Left lung (tissue), 10 donors: Measurements from ENCODE around the gene NMBR. TPM values are rescaled to one million over a fixed set of nuclear protein-coding genes. Genes with fewer than 3 reads are reported as not detected.
"Not testable (repeated sequence)": the region's sequence is repeated elsewhere in the genome, so short reads cannot be mapped to it uniquely, and the experiment has no call there.

ENCODE experiments used
- ATAC-seq: fragments of 200-7000 bp; cut with Tn5 transposase; one replicate; pipeline ENCODE4 v1.9.1; 2020; ENCODE audit warnings: moderate library complexity
- DNase-seq, 4 donors: peaks; one replicate each; pipeline ENCODE4 v3.0.0-alpha.2; 2013 to 2020
- H3K27ac ChIP-seq, 2 donors: fragments of 200-600 bp; sonication (generic) in 1 of 2; one replicate each; pipeline versions ENCODE4 v1.5.0 to v1.8.0; 2020 to 2021
- H3K27me3 ChIP-seq, 2 donors: fragments of 200-600 bp; sonication (generic) in 1 of 2; one replicate each; pipeline versions ENCODE4 v1.5.0 to v1.8.0; 2020 to 2021
- H3K36me3 ChIP-seq, 2 donors: fragments of 200-600 bp; sonication (generic) in 1 of 2; one replicate each; pipeline versions ENCODE4 v1.5.0 to v1.8.0; 2020 to 2021
- H3K4me1 ChIP-seq, 2 donors: fragments of 200-600 bp; one replicate each; pipeline ENCODE4 v1.8.0; 2021
- H3K4me3 ChIP-seq, 2 donors: fragments of 200-600 bp; sonication (generic) in 1 of 2; one replicate each; pipeline versions ENCODE4 v1.5.0 to v1.8.0; 2020 to 2021; ENCODE audit warnings: mild to moderate bottlenecking in 1 of 2
- H3K9me3 ChIP-seq, 2 donors: fragments of 200-600 bp; sonication (generic) in 1 of 2; one replicate each; pipeline versions ENCODE4 v1.5.0 to v1.8.0; 2020 to 2021
- intact Hi-C, 2 donors: fragments of 100-400 bp; cut with DNase I; formaldehyde crosslinking; loops; one replicate each; pipeline versions ENCODE4 v1.11.2 to v1.14.2; 2022
- polyA plus RNA-seq, 6 donors: library from polyadenylated mRNA; unstranded; fragments of 120-200 nt; gene quantifications; one replicate each; pipeline ENCODE4 v1.2.1, GENCODE V29; 2013; ENCODE audit not compliant: insufficient read length in 6 of 6
- total RNA-seq, 2 donors: library from RNA; stranded (reverse); fragmentation: NEBNext Ultra II Directional; extraction: Animal tissue kit (Norgen Biotek cat#: 25700); gene quantifications; one replicate each; pipeline ENCODE4 v1.2.1, GENCODE V29; 2021
- TF ChIP-seq, protein P1 (sequence below), 2 donors: fragments of 200-600 bp; sonication (generic) in 1 of 2; IDR thresholded peaks; one replicate each; pipeline versions ENCODE4 v1.5.0 to v1.8.0; 2021; ENCODE audit warnings: antibody characterized with exemption in 2 of 2
- donor health status: DM: no; HTN: yes; CAD: no.
- donor health status: DM: no; HTN: no; CAD: no.

The NMBR gene
- total and polyA plus RNA-seq, 8 donors = 0.20 to 0.58 (median 0.26) TPM; not detected in 2

DNA sequence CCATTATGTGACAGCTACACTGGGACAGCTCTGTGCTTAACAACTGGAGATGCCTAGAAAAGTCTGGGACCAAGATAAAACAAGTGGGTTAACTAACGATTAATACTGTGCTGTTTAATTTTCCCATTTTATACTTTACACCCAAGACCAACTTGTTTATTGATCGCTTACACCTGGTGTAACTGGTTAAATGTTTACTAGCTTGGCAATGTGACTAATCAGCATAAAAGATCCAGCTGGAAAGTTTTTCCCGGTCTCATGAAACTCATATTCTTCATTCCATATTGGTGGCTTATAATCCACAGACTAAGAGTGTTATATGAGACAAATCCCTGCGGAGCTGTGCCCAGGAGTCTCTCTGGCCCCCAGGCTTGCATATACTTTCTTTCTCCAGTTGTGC is 115.9 kb downstream of the NMBR start:
- no peak for DNase-seq
- H3K36me3 ChIP-seq = no peaks in the 10 kb centered on the region
- H3K4me1 ChIP-seq = no peaks in the 10 kb centered on the region
- TF ChIP-seq, protein P1, sequence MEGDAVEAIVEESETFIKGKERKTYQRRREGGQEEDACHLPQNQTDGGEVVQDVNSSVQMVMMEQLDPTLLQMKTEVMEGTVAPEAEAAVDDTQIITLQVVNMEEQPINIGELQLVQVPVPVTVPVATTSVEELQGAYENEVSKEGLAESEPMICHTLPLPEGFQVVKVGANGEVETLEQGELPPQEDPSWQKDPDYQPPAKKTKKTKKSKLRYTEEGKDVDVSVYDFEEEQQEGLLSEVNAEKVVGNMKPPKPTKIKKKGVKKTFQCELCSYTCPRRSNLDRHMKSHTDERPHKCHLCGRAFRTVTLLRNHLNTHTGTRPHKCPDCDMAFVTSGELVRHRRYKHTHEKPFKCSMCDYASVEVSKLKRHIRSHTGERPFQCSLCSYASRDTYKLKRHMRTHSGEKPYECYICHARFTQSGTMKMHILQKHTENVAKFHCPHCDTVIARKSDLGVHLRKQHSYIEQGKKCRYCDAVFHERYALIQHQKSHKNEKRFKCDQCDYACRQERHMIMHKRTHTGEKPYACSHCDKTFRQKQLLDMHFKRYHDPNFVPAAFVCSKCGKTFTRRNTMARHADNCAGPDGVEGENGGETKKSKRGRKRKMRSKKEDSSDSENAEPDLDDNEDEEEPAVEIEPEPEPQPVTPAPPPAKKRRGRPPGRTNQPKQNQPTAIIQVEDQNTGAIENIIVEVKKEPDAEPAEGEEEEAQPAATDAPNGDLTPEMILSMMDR (IDR thresholded peaks at IDR 0.05) = no peak
- peaks cover 0 to 15% of the 10 kb centered on the region in 2 donors for H3K9me3 ChIP-seq
- no peak for ATAC-seq
- intact Hi-C loops = no loop called here
- H3K27ac ChIP-seq = no peak overlapping the region
- H3K4me3 ChIP-seq = no peak overlapping the region
- no peaks in the 10 kb centered on the region for H3K27me3 ChIP-seq

DNA sequence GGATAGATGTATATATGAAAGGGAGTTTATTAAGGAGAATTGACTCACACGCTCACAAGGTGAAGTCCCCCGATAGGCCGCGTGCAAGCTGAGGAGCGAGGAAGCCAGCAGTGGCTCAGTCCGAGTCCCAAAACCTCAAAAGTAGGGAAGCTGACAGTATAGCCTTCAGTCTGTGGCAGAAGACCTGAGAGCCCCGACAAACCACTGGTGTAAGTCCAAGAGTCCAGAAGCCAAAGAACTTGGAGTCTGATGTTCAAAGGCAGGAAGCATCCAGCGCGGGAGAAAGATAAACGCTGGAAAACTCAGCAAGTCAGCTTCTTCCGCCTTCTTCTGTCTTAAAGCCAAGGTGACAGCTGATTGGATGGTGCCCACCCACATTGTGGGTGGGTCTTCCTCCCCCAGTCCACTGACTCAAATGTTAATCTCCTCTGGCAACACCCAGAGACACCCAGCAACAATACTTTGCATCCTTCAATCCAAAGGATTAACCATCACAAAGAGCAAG is 116.8 kb downstream of the NMBR start:
- Histone ChIP-seq H3K27ac (no peak overlapping the region), H3K9me3 (peaks cover 0 to 15% of the 10 kb centered on the region in 2 donors), H3K36me3 (no peaks in the 10 kb centered on the region), H3K4me3 (no peak overlapping the region), H3K27me3 (no peaks in the 10 kb centered on the region), H3K4me1 (no peaks in the 10 kb centered on the region)
- intact Hi-C loops = no loop called here
- TF ChIP-seq, protein P1 (IDR thresholded peaks at IDR 0.05) = no peak
- DNase-seq (peak in 1 of 4 donors; percentile 25), ATAC-seq (no peak)

DNA sequence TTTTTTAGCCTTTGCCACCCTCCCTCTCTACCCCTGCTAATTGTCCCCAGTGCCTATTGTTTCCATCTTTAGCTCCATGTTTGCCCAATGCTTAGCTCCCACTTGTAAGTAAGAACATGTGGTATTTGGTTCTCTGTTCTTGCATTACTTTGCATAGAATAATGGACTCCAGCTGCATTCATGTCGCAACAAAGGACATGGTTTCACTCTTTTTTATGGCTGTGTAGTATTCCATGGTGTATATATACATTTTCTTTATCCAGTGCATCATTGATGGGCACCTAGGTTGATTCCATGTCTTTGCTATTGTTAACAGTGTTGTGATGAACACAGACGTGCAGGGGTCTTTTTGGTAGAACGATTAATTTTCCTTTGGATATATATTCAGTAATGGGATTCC is 118.4 kb downstream of the NMBR start:
- TF ChIP-seq, protein P1 (IDR thresholded peaks at IDR 0.05) = no peak
- no peaks in the 10 kb centered on the region for H3K36me3 ChIP-seq
- H3K27me3 ChIP-seq = no peaks in the 10 kb centered on the region
- intact Hi-C loops = no loop called here
- H3K4me3 ChIP-seq = no peak overlapping the region
- no peaks in the 10 kb centered on the region for H3K4me1 ChIP-seq
- peaks cover 0 to 15% of the 10 kb centered on the region in 2 donors for H3K9me3 ChIP-seq
- DNase-seq = no peak
- ATAC-seq = no peak
- no peak overlapping the region for H3K27ac ChIP-seq

DNA sequence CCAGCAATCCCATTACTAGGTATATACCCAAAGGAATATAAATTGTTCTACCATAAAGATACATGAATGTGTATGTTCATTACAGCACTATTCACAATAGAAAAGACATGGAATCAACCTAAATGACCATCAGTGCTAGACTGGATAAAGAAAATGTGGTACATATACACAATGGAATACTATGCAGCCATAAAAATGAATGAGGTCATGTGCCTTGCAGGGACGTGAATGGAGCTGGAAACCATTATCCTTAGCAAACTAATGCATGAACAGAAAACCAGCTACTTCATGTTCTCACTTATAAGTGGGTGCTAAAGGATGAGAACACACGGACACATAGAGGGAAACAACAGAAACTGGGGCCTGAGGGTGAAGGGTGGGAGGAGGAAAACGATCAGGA is 119.1 kb downstream of the NMBR start:
- H3K4me3 ChIP-seq, intact Hi-C loops, ATAC-seq, H3K4me1 ChIP-seq, H3K36me3 ChIP-seq, DNase-seq, H3K27me3 ChIP-seq, H3K27ac ChIP-seq: not testable (repeated sequence)
- H3K9me3 ChIP-seq = peaks cover 0 to 15% of the 10 kb centered on the region in 2 donors

DNA sequence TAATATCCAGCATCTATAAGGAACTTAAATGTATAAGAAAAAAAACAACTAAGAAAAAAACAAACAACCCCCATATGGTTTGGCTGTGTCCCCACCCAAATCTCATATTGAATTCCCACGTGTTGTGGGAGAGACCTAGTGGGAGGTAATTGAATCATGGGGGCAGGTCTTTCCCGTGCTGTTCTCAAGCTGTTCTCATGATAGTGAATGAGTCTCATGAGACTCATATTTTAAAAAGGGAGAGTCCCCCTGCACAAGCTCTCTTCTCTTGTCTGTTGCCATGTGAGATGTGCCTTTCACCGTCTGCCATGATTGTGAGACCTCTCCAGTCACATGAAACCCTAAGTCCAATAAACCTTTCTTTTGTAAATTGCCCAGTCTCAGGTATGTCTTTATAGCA is 119.8 kb downstream of the NMBR start:
- Histone ChIP-seq H3K27me3 (no peaks in the 10 kb centered on the region), H3K27ac (no peak overlapping the region), H3K4me3 (no peak overlapping the region), H3K4me1 (no peaks in the 10 kb centered on the region), H3K36me3 (no peaks in the 10 kb centered on the region), H3K9me3 (peaks cover 0 to 15% of the 10 kb centered on the region in 2 donors)
- intact Hi-C loops = no loop called here
- ATAC-seq = no peak
- TF ChIP-seq, protein P1 (IDR thresholded peaks at IDR 0.05) = no peak
- DNase-seq = no peak

DNA sequence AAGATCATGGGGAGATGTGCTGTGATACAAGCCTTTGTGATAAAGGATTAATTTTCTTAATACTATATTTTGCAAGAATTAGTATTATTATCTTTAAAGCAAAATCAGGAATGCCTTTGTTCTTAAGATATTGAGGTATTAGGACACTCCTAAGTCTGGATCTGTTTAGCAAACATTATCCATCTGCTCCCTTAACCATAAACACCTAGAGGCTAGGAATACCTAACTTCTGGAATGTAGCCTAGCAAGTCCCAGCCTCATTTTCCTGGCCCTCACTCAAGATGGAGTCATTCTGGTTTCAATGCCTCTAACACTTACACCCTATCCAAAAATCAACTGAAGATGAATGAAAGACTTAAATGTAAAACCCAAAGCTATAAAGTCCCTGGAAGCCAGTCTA is 120.5 kb downstream of the NMBR start:
- H3K4me3 ChIP-seq = no peak overlapping the region
- DNase-seq = no peak
- TF ChIP-seq, protein P1 (IDR thresholded peaks at IDR 0.05) = no peak
- H3K27ac ChIP-seq = no peak overlapping the region
- no peaks in the 10 kb centered on the region for H3K36me3 ChIP-seq
- ATAC-seq = peak; percentile 12
- H3K9me3 ChIP-seq = peaks cover 0 to 15% of the 10 kb centered on the region in 2 donors
- no peaks in the 10 kb centered on the region for H3K4me1 ChIP-seq
- H3K27me3 ChIP-seq = no peaks in the 10 kb centered on the region
- intact Hi-C loops = no loop called here
